Fibroblast of lung (primary cell): ENCODE measurements around the gene STAT5A.

Source experiments
- EZH2 ChIP-seq: IDR thresholded peaks from 2 replicates; pipeline ENCODE4 v1.5.1; 2012; ENCODE audit warnings: low read length, control low read depth, mild to moderate bottlenecking; ENCODE audit errors: missing control alignments
- TF ChIP-seq, protein P1 (sequence below), 2 donors: IDR thresholded peaks in 1 of 2; conservative IDR thresholded peaks in 1 of 2; 1 replicate in 1 of 2; 2 replicates in 1 of 2; pipeline ENCODE4 v1.5.1; 2011 to 2012; ENCODE audit warnings: low read length in 2 of 2, control low read depth in 1 of 2, inconsistent platforms in 1 of 2, low read depth in 1 of 2, mild to moderate bottlenecking in 1 of 2

DNA sequence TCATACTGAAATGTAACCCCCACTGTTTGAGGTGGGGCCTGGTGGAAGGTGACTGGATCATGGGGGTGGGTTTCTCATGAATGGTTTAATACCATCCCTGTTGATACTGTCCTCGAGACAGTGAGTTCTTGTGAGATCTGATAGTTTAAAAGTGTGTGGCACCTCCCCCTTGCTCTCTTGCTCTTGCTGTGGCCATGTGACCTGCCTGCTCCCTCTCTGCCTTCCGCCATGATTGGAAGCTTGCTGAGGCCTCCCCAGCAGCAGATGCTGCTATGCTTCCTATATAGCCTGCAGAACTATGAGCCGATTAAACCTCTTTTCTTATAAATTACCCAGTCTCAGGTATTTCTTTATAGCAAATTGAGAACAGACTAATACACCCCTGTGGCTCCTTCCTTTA, 59.3 kb downstream of the STAT5A start:
- TF ChIP-seq, protein P1, sequence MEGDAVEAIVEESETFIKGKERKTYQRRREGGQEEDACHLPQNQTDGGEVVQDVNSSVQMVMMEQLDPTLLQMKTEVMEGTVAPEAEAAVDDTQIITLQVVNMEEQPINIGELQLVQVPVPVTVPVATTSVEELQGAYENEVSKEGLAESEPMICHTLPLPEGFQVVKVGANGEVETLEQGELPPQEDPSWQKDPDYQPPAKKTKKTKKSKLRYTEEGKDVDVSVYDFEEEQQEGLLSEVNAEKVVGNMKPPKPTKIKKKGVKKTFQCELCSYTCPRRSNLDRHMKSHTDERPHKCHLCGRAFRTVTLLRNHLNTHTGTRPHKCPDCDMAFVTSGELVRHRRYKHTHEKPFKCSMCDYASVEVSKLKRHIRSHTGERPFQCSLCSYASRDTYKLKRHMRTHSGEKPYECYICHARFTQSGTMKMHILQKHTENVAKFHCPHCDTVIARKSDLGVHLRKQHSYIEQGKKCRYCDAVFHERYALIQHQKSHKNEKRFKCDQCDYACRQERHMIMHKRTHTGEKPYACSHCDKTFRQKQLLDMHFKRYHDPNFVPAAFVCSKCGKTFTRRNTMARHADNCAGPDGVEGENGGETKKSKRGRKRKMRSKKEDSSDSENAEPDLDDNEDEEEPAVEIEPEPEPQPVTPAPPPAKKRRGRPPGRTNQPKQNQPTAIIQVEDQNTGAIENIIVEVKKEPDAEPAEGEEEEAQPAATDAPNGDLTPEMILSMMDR (conservative IDR thresholded peaks at IDR 0.05 in 1 of 2, IDR thresholded peaks at IDR 0.05 in 1 of 2; ENCODE audit: low read depth in 1 of 2, low read length in 2 of 2), result no peak
- no peak for TF ChIP-seq EZH2
